ENCODE measurements around the gene LMOD2.

The LMOD2 gene

DNA sequence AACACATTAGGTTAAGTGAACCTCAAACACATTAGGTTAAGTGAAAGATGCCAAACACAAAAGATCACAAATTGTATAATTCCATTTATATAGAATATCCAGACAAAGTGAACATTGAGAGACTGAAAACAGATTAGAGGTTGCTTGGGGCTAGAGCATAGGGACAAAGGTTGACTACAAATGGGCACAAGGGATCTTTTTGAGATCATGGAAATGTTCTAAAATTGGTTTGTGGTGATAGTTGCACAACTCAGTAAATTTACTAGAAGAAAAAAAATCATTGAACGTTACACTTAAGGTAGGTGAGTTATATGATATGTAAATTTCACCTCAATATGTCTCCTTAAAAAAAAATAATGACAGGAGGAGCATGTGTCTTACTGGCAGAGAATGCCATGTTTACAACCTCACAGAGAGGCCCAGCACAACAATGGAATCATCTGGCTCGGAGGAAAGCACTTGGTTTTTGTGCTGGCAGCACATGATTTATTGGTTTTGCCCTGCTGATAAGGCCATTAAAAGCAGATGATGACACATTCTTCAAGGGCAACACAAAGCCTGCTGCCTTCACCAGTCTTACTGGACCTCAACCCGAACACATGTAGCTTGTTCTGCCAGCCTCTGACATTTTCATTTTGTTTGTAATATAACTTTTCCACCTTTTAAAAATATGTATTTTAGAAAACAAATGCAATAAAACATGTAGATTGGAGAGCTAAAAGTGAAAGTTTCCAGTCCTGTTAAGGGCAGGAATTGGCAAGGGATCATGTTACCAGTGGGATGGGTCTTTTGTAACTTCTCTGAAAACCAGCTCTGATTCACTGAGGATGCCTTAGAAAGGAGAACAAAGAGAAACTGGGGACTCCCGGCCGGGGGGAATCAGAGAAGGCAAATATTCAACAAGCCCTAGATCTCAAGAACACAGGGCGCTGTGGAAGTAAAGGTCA, 11.9 kb upstream of the LMOD2 start (continued):
- TF ChIP-seq ZNF16 (tag by site-specific recombination; IDR thresholded peaks at IDR 0.05; ENCODE audit: low read depth) = no peak
- no peak for TF ChIP-seq ZNF239 (tag by site-specific recombination; IDR thresholded peaks at IDR 0.05)
- TF ChIP-seq OVOL3 (tag by site-specific recombination; IDR thresholded peaks at IDR 0.05) = no peak
- no peak for TF ChIP-seq ZNF211 (tag by site-specific recombination; IDR thresholded peaks at IDR 0.05; ENCODE audit: low read depth)
- 0 out of 2 replicates have a peak, but pooled peaks have one; percentile 25 for TF ChIP-seq ZBTB1 (tag by site-specific recombination; IDR thresholded peaks at IDR 0.05)
- TF ChIP-seq ZNF677 (tag by site-specific recombination; IDR thresholded peaks at IDR 0.05) = no peak
- TF ChIP-seq PRDM1 (tag by site-specific recombination; IDR thresholded peaks at IDR 0.05) = peak; percentile 49
- TF ChIP-seq TRIM28 (IDR thresholded peaks at IDR 0.05; ENCODE audit: borderline replicate concordance, low read length) = no peak; the same call in 1 of the 2 replicates
- TF ChIP-seq, protein P1, sequence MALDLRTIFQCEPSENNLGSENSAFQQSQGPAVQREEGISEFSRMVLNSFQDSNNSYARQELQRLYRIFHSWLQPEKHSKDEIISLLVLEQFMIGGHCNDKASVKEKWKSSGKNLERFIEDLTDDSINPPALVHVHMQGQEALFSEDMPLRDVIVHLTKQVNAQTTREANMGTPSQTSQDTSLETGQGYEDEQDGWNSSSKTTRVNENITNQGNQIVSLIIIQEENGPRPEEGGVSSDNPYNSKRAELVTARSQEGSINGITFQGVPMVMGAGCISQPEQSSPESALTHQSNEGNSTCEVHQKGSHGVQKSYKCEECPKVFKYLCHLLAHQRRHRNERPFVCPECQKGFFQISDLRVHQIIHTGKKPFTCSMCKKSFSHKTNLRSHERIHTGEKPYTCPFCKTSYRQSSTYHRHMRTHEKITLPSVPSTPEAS (tag by site-specific recombination; IDR thresholded peaks at IDR 0.05) = peak; percentile 41; the same call in 1 of the 2 replicates
- TF ChIP-seq ZNF580 (tag by site-specific recombination; IDR thresholded peaks at IDR 0.05) = peak; percentile 54; the same call in 1 of the 2 replicates
- TF ChIP-seq PRDM10 (tag by site-specific recombination; IDR thresholded peaks at IDR 0.05) = peak; percentile 88
- TF ChIP-seq ZNF530 (tag by site-specific recombination; IDR thresholded peaks at IDR 0.05; ENCODE audit: low read depth) = no peak
- peak; percentile 97 for TF ChIP-seq ZNF600 (tag by site-specific recombination; IDR thresholded peaks at IDR 0.05)
- no peak for TF ChIP-seq OSR2 (tag by site-specific recombination; IDR thresholded peaks at IDR 0.05)
- TF ChIP-seq FEZF1 (tag by site-specific recombination; IDR thresholded peaks at IDR 0.05) = peak; percentile 96
- peak; percentile 46; the same call in 1 of the 2 replicates for TF ChIP-seq WT1 (tag by site-specific recombination; IDR thresholded peaks at IDR 0.05)
- TF ChIP-seq MZF1 (tag by site-specific recombination; IDR thresholded peaks at IDR 0.05; ENCODE audit: borderline replicate concordance) = peak; percentile 78; the same call in 1 of the 2 replicates
- TF ChIP-seq, protein P2, sequence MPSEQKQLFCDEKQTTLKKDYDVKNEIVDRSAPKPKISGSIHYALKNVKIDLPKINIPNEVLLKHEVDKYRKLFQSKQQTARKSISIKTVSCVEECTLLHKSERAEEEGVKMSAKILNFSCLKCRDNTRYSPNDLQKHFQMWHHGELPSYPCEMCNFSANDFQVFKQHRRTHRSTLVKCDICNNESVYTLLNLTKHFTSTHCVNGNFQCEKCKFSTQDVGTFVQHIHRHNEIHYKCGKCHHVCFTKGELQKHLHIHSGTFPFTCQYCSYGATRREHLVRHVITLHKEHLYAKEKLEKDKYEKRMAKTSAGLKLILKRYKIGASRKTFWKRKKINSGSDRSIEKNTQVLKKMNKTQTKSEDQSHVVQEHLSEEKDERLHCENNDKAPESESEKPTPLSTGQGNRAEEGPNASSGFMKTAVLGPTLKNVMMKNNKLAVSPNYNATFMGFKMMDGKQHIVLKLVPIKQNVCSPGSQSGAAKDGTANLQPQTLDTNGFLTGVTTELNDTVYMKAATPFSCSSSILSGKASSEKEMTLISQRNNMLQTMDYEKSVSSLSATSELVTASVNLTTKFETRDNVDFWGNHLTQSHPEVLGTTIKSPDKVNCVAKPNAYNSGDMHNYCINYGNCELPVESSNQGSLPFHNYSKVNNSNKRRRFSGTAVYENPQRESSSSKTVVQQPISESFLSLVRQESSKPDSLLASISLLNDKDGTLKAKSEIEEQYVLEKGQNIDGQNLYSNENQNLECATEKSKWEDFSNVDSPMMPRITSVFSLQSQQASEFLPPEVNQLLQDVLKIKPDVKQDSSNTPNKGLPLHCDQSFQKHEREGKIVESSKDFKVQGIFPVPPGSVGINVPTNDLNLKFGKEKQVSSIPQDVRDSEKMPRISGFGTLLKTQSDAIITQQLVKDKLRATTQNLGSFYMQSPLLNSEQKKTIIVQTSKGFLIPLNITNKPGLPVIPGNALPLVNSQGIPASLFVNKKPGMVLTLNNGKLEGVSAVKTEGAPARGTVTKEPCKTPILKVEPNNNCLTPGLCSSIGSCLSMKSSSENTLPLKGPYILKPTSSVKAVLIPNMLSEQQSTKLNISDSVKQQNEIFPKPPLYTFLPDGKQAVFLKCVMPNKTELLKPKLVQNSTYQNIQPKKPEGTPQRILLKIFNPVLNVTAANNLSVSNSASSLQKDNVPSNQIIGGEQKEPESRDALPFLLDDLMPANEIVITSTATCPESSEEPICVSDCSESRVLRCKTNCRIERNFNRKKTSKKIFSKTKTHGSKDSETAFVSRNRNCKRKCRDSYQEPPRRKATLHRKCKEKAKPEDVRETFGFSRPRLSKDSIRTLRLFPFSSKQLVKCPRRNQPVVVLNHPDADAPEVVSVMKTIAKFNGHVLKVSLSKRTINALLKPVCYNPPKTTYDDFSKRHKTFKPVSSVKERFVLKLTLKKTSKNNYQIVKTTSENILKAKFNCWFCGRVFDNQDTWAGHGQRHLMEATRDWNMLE (tag by site-specific recombination; conservative IDR thresholded peaks at IDR 0.05; ENCODE audit: low read depth) = peak; percentile 34; the same call in 1 of the 2 replicates
- 0 out of 2 replicates have a peak, but pooled peaks have one; percentile 16 for TF ChIP-seq GFI1B (tag by site-specific recombination; IDR thresholded peaks at IDR 0.05)
- TF ChIP-seq ZNF175 (tag by site-specific recombination; IDR thresholded peaks at IDR 0.05) = no peak
- no peak for TF ChIP-seq ZBTB7A (tag by site-specific recombination; IDR thresholded peaks at IDR 0.05; ENCODE audit: low read depth)
- no peak for TF ChIP-seq ZNF37A (tag by site-specific recombination; IDR thresholded peaks at IDR 0.05)
- peak; percentile 50; the same call in 1 of the 2 replicates for TF ChIP-seq ZIC2 (tag by site-specific recombination; IDR thresholded peaks at IDR 0.05)
- no peak for TF ChIP-seq ZNF292 (tag by site-specific recombination; IDR thresholded peaks at IDR 0.05; ENCODE audit: borderline replicate concordance, low read depth)
- TF ChIP-seq ZBTB44 (tag by site-specific recombination; IDR thresholded peaks at IDR 0.05) = no peak
- TF ChIP-seq ZNF10 (tag by site-specific recombination; IDR thresholded peaks at IDR 0.05) = peak; percentile 96
- peak; percentile 71 for TF ChIP-seq ZNF629 (tag by site-specific recombination; IDR thresholded peaks at IDR 0.05)
- peak; percentile 53; the same call in 1 of the 2 replicates for TF ChIP-seq BCL11A (tag by site-specific recombination; IDR thresholded peaks at IDR 0.05; ENCODE audit: low read depth)

Measured in HEK293 (cell line).